ENCODE data around the gene IFNA21. TPM values are rescaled to one million over a fixed set of nuclear protein-coding genes. Genes with fewer than 3 reads are reported as not detected.
"Not testable (repeated sequence)": the region's sequence is repeated elsewhere in the genome, so short reads cannot be mapped to it uniquely, and the experiment has no call there.

Gene IFNA21
- not detected in 2 replicates for total RNA-seq (2022)
- Bru-seq, nascent RNA = not detected
- BruChase-seq, experiment 1, labeled RNA remaining after a 6-hour chase = not detected
- BruChase-seq, experiment 2, labeled RNA remaining after a 2-hour chase = not detected
- long read RNA-seq = 0 reads

GRCh38 chr9:21166560-21166959, at the start of gene IFNA21:
Gene IFNA21 (minus strand): TSS chr9:21166660. CDS start chr9:21166612, 48 bp downstream.
- H3K4me3 Mint-ChIP-seq (ENCODE audit: low read depth, unreplicated experiment); H3K4me1 Mint-ChIP-seq (ENCODE audit: low read depth, unreplicated experiment); DNase-seq; H3K9me3 Mint-ChIP-seq (ENCODE audit: low read depth, unreplicated experiment); H3K27me3 Mint-ChIP-seq (ENCODE audit: unreplicated experiment); intact Hi-C loops (cut with micrococcal nuclease; ENCODE audit: unreplicated experiment); H3K36me3 Mint-ChIP-seq (ENCODE audit: insufficient read depth, unreplicated experiment); H3K27ac Mint-ChIP-seq (ENCODE audit: unreplicated experiment); BruUV-seq (replicated peaks); CTCF ChIA-PET: not testable (repeated sequence)

- H3K27ac Mint-ChIP-seq (ENCODE audit: unreplicated experiment); BruUV-seq (replicated peaks); DNase-seq; H3K27me3 Mint-ChIP-seq (ENCODE audit: unreplicated experiment); H3K9me3 Mint-ChIP-seq (ENCODE audit: low read depth, unreplicated experiment); intact Hi-C loops (cut with micrococcal nuclease; ENCODE audit: unreplicated experiment); H3K4me3 Mint-ChIP-seq (ENCODE audit: low read depth, unreplicated experiment); H3K36me3 Mint-ChIP-seq (ENCODE audit: insufficient read depth, unreplicated experiment); H3K4me1 Mint-ChIP-seq (ENCODE audit: low read depth, unreplicated experiment): not testable (repeated sequence)
- CTCF ChIA-PET = interaction anchor here (1.7 kb wide), 1 partner anchor 18 kb away, joined by 10 read pairs; no protein-coding TSS in a partner anchor
These were observed 47.2 kb upstream of the IFNA21 start for GRCh38 chr9:21213411-21214326.

- H3K36me3 Mint-ChIP-seq (ENCODE audit: insufficient read depth, unreplicated experiment); H3K4me1 Mint-ChIP-seq (ENCODE audit: low read depth, unreplicated experiment); H3K27me3 Mint-ChIP-seq (ENCODE audit: unreplicated experiment); intact Hi-C loops (cut with micrococcal nuclease; ENCODE audit: unreplicated experiment); H3K27ac Mint-ChIP-seq (ENCODE audit: unreplicated experiment); H3K9me3 Mint-ChIP-seq (ENCODE audit: low read depth, unreplicated experiment); H3K4me3 Mint-ChIP-seq (ENCODE audit: low read depth, unreplicated experiment); DNase-seq; BruUV-seq (replicated peaks): not testable (repeated sequence)
- CTCF ChIA-PET = interaction anchor here (0.5 to 1.7 kb wide), 2 partner anchors 17 to 53 kb away, joined by 4 to 10 read pairs; no protein-coding TSS in a partner anchor
These were observed 45.7 kb upstream of the IFNA21 start for GRCh38 chr9:21212160-21212559.

GRCh38 chr9:21210782-21211181, 44.3 kb upstream of the IFNA21 start:
- H3K9me3 Mint-ChIP-seq (ENCODE audit: low read depth, unreplicated experiment); H3K4me1 Mint-ChIP-seq (ENCODE audit: low read depth, unreplicated experiment); BruUV-seq (replicated peaks); H3K27me3 Mint-ChIP-seq (ENCODE audit: unreplicated experiment); H3K27ac Mint-ChIP-seq (ENCODE audit: unreplicated experiment); H3K4me3 Mint-ChIP-seq (ENCODE audit: low read depth, unreplicated experiment); H3K36me3 Mint-ChIP-seq (ENCODE audit: insufficient read depth, unreplicated experiment); CTCF ChIA-PET; DNase-seq; intact Hi-C loops (cut with micrococcal nuclease; ENCODE audit: unreplicated experiment): not testable (repeated sequence)

DNA sequence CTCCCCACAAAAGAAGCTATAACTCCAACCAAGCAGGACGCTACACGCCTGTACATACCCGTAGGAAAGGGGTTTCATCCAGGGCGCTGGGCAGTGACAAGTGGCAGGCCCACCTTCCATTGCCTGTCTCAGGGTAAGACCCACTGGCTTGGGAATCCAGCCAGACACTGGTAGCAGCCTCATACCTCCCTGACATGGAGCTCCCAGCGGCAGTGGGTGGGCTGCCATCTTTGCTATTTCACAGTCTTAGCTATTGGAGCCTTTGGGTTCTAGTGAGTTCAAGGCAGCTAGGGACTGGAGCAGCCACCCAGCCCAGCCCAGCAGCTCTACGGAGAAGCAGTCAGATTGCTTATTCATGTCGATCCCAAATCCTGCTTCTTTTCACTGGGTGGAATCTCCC, 43.9 kb upstream of the IFNA21 start:
- TF ChIP-seq, protein P1, sequence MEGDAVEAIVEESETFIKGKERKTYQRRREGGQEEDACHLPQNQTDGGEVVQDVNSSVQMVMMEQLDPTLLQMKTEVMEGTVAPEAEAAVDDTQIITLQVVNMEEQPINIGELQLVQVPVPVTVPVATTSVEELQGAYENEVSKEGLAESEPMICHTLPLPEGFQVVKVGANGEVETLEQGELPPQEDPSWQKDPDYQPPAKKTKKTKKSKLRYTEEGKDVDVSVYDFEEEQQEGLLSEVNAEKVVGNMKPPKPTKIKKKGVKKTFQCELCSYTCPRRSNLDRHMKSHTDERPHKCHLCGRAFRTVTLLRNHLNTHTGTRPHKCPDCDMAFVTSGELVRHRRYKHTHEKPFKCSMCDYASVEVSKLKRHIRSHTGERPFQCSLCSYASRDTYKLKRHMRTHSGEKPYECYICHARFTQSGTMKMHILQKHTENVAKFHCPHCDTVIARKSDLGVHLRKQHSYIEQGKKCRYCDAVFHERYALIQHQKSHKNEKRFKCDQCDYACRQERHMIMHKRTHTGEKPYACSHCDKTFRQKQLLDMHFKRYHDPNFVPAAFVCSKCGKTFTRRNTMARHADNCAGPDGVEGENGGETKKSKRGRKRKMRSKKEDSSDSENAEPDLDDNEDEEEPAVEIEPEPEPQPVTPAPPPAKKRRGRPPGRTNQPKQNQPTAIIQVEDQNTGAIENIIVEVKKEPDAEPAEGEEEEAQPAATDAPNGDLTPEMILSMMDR (IDR thresholded peaks at IDR 0.05; ENCODE audit: unreplicated experiment) = no peak
- DNase-seq = no peak
- H3K27ac Mint-ChIP-seq (ENCODE audit: unreplicated experiment) = no peak overlapping the region
- no peaks in the 10 kb centered on the region for H3K4me1 Mint-ChIP-seq (ENCODE audit: low read depth, unreplicated experiment)
- H3K4me3 Mint-ChIP-seq (ENCODE audit: low read depth, unreplicated experiment) = no peak overlapping the region
- BruUV-seq (replicated peaks) = no TSS peak
- intact Hi-C loops (cut with micrococcal nuclease; ENCODE audit: unreplicated experiment) = no loop called here
- H3K36me3 Mint-ChIP-seq (ENCODE audit: insufficient read depth, unreplicated experiment) = no peaks in the 10 kb centered on the region
- CTCF ChIA-PET = no interaction called here
- no peaks in the 10 kb centered on the region for H3K9me3 Mint-ChIP-seq (ENCODE audit: low read depth, unreplicated experiment)
- H3K27me3 Mint-ChIP-seq (ENCODE audit: unreplicated experiment) = no peaks in the 10 kb centered on the region

- H3K9me3 Mint-ChIP-seq (ENCODE audit: low read depth, unreplicated experiment); H3K36me3 Mint-ChIP-seq (ENCODE audit: insufficient read depth, unreplicated experiment); H3K27ac Mint-ChIP-seq (ENCODE audit: unreplicated experiment); H3K27me3 Mint-ChIP-seq (ENCODE audit: unreplicated experiment); H3K4me1 Mint-ChIP-seq (ENCODE audit: low read depth, unreplicated experiment); CTCF ChIA-PET; H3K4me3 Mint-ChIP-seq (ENCODE audit: low read depth, unreplicated experiment); BruUV-seq (replicated peaks); DNase-seq; intact Hi-C loops (cut with micrococcal nuclease; ENCODE audit: unreplicated experiment): not testable (repeated sequence)
These were observed 40.6 kb upstream of the IFNA21 start, which contains the start of gene IFNA10 for GRCh38 chr9:21207043-21207442. Gene IFNA10 (minus strand): TSS chr9:21207143. CDS start chr9:21207097, 46 bp downstream.

Measured in Calu3 (cell line).